ENCODE data around the gene SHC3. TPM values are rescaled to one million over a fixed set of nuclear protein-coding genes. Genes with fewer than 3 reads are reported as not detected.

Gene SHC3
- total and polyA plus RNA-seq, 12 donors: 0.15 to 0.71 (median 0.33) TPM

DNA sequence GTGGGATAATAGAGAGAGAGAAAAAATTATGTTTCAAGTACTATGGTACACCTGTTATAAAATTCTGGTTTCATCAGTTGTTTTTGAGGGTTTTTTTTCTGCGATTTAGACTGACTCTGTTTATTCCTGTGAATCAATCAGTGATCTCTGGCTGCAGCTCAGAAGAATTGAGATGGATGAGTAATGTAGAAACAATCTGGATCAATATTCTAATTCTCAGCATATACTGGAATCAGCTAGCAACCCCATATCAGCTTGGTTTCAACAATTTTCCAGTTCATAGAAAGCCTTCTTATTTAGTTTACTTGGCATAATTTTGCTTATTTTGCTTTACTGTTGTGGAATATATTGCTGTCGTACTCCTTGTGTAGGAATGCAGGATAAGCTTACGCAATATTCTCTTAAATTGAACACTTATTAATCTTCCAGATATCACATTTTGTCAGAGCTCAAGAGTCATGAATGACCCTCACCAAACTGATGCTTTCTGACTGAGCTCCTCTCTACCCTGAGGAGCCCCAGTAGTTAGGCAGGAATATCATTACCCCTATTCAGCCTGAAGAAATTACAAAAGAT is 42.9 kb downstream of the SHC3 start:
- TF ChIP-seq, protein P1, sequence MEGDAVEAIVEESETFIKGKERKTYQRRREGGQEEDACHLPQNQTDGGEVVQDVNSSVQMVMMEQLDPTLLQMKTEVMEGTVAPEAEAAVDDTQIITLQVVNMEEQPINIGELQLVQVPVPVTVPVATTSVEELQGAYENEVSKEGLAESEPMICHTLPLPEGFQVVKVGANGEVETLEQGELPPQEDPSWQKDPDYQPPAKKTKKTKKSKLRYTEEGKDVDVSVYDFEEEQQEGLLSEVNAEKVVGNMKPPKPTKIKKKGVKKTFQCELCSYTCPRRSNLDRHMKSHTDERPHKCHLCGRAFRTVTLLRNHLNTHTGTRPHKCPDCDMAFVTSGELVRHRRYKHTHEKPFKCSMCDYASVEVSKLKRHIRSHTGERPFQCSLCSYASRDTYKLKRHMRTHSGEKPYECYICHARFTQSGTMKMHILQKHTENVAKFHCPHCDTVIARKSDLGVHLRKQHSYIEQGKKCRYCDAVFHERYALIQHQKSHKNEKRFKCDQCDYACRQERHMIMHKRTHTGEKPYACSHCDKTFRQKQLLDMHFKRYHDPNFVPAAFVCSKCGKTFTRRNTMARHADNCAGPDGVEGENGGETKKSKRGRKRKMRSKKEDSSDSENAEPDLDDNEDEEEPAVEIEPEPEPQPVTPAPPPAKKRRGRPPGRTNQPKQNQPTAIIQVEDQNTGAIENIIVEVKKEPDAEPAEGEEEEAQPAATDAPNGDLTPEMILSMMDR (IDR thresholded peaks at IDR 0.05): no peak
- Histone ChIP-seq H3K4me1 (peaks cover 0 to 11% (median 0%) of the 10 kb centered on the region in 9 donors), H3K4me3 (no peak overlapping the region), H3K27me3 (no peaks in the 10 kb centered on the region), H3K36me3 (no peaks in the 10 kb centered on the region), H3K27ac (no peak overlapping the region), H3K9me3 (peaks cover 0 to 29% (median 6%) of the 10 kb centered on the region in 11 donors)
- DNase-seq (no peak), ATAC-seq (no peak)
- 75 to 95% methylated on average over 3 of the region's 3 CpGs for WGBS, 2 donors
- intact Hi-C loops (cut with DNase I): no loop called here

DNA sequence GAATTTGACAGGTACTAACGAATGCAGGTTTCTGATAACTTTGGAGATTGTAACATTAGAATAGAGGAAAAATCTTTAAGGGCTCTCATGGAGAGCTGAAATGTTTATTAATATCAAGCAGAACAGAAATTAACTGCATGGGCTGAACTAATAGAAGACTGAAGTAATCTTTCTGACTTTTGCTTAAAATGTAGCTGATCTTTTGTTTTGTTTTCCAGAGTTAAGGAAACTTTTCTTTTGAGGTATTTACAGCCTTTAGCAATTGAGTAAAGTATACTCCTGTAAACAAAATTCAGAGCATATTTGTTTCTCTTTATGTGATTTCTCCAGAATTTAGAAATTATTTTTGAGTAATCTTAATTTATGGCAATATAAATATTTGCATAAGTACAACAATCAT is 43.9 kb downstream of the SHC3 start:
- H3K4me3 ChIP-seq: no peak overlapping the region
- peaks cover 0 to 29% (median 6%) of the 10 kb centered on the region in 11 donors for H3K9me3 ChIP-seq
- WGBS, 2 donors: 79 to 83% methylated on average over 1 of the region's 1 CpG
- no peak overlapping the region for H3K27ac ChIP-seq
- no peaks in the 10 kb centered on the region for H3K36me3 ChIP-seq
- no peaks in the 10 kb centered on the region for H3K27me3 ChIP-seq
- DNase-seq (no peak), ATAC-seq (no peak)
- peaks cover 0 to 11% (median 0%) of the 10 kb centered on the region in 9 donors for H3K4me1 ChIP-seq
- TF ChIP-seq, protein P1 (IDR thresholded peaks at IDR 0.05): no peak
- intact Hi-C loops (cut with DNase I): no loop called here

DNA sequence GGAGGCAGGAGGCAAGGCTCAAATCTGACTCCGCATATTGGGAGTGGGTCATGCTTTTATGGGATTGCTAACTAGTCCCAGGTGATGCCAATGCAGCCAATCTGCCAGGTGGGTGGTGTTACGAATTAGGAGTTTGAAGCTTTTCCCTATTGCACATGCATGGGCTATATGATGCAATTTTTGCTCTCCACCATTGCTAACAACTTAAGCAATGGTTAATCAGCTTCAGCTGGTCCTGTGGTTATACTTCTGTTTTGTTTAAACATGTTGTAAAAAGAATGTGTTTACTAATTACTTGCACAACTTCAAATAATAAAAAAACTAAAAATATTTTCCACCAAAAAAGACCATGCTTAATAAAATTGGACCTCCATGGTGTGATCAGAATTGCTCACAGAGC is 55.7 kb downstream of the SHC3 start:
- TF ChIP-seq, protein P1 (IDR thresholded peaks at IDR 0.05): no peak
- H3K9me3 ChIP-seq: peaks cover 0 to 24% (median 0%) of the 10 kb centered on the region in 11 donors
- no peak for DNase-seq
- H3K27ac ChIP-seq: no peak overlapping the region
- no peaks in the 10 kb centered on the region for H3K27me3 ChIP-seq
- H3K4me3 ChIP-seq: no peak overlapping the region
- ATAC-seq: no peak
- no peaks in the 10 kb centered on the region for H3K4me1 ChIP-seq
- WGBS, 2 donors: 89 to 92% methylated on average over 2 of the region's 2 CpGs
- no peaks in the 10 kb centered on the region for H3K36me3 ChIP-seq
- intact Hi-C loops (cut with DNase I): no loop called here

DNA sequence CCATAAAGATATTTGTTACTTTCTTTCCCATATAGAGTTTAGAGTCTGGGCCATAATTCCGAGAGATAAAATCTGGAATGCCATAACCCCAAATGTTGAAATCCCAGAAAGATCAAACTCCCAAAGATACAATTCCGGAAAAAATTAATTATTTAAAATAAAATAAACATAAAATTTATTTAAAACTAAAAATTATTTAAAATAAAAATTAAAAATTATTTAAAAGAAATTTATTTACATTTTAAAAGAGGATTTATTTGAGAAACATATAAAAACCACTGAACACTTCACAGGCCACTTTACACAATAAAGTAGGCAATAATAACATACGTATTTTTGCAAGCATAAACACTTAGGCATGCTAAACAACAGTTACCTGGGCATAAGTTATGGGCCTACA is 57.9 kb downstream of the SHC3 start:
- intact Hi-C loops (cut with DNase I): no loop called here
- H3K27ac ChIP-seq: no peak overlapping the region
- DNase-seq: no peak
- no peaks in the 10 kb centered on the region for H3K27me3 ChIP-seq
- no peaks in the 10 kb centered on the region for H3K36me3 ChIP-seq
- H3K9me3 ChIP-seq: peaks cover 0 to 17% (median 0%) of the 10 kb centered on the region in 11 donors
- no peak for ATAC-seq
- H3K4me3 ChIP-seq: no peak overlapping the region
- TF ChIP-seq, protein P1 (IDR thresholded peaks at IDR 0.05): no peak
- no peaks in the 10 kb centered on the region for H3K4me1 ChIP-seq
- WGBS, 2 donors: 91 to 92% methylated on average over 3 of the region's 3 CpGs
